Body of pancreas (tissue), 4 donors: Measurements from ENCODE around the gene TMEM185B. TPM values are rescaled to one million over a fixed set of nuclear protein-coding genes. Genes with fewer than 3 reads are reported as not detected.

Experiments
- ATAC-seq: fragments of 150-250 bp; one replicate; pipeline ENCODE4 v1.9.1; 2016
- DNase-seq, 4 donors: peaks; one replicate each; pipeline ENCODE4 v3.0.0-alpha.2; 2019
- H3K27ac ChIP-seq, 4 donors: fragments of 200-600 bp; sonication (generic); 1 replicate in 3 of 4; 2 replicates in 1 of 4; pipeline versions ENCODE4 v1.5.1 to v1.6.1; 2016 to 2019; ENCODE audit warnings: mild to moderate bottlenecking in 1 of 4, mixed read lengths in 1 of 4, moderate library complexity in 1 of 4
- H3K27me3 ChIP-seq, 2 donors: fragments of 200-600 bp; sonication (generic); one replicate each; pipeline ENCODE4 v1.6.0; 2016; ENCODE audit warnings: mild to moderate bottlenecking in 1 of 2
- H3K36me3 ChIP-seq, 2 donors: fragments of 200-600 bp; sonication (generic); replicated peaks in 1 of 2; 2 replicates each; pipeline ENCODE4 v1.5.1; 2016; ENCODE audit warnings: low read depth in 2 of 2; ENCODE audit not compliant: insufficient read depth in 1 of 2
- H3K4me1 ChIP-seq: fragments of 200-600 bp; sonication (generic); one replicate; pipeline ENCODE4 v1.6.0; 2016
- H3K4me3 ChIP-seq, 2 donors: fragments of 200-600 bp; sonication (generic); 1 replicate in 1 of 2; 2 replicates in 1 of 2; pipeline ENCODE4 v1.5.1; 2016 to 2019
- H3K9me3 ChIP-seq, 3 donors: fragments of 200-600 bp; sonication (generic); 1 replicate in 2 of 3; 2 replicates in 1 of 3; pipeline ENCODE4 v1.5.1; 2016
- CTCF ChIP-seq, 7 experiments: fragments of 450-650 bp in 4 of 7; fragments of 200-600 bp in 3 of 7; sonication (generic) in 3 of 7; IDR thresholded peaks; one replicate each; pipeline ENCODE4 v1.5.1; 2016 to 2019; ENCODE audit warnings: antibody characterized with exemption in 7 of 7
- POLR2A ChIP-seq, 3 donors: fragments of 450-650 bp; IDR thresholded peaks; one replicate each; pipeline ENCODE4 v1.6.1; 2016; ENCODE audit warnings: antibody characterized with exemption in 3 of 3, mild to moderate bottlenecking in 2 of 3
- WGBS, 2 donors: methylation state at CpG; one replicate each; pipeline ENCODE4 v1.1.5; 2017; 5-methylcytosine and 5-hydroxymethylcytosine counted together
- intact Hi-C: fragments of 100-400 bp; cut with DNase I; formaldehyde crosslinking; loops from one replicate; pipeline ENCODE4 v1.15.1; 2023
- small RNA-seq: library from RNA; depleted of rRNA; stranded (forward); fragments of <200 nt; gene quantifications from one replicate; pipeline ENCODE3, GENCODE V24; 2016
- total RNA-seq, 2 donors: library from RNA; depleted of rRNA; stranded (reverse); fragments of >200 nt; gene quantifications; one replicate each; pipeline ENCODE4 v1.1.0, GENCODE V29; 2016

The TMEM185B gene
- total RNA-seq, 2 donors from 2014 or later: 18.7 to 46.5 TPM

DNA sequence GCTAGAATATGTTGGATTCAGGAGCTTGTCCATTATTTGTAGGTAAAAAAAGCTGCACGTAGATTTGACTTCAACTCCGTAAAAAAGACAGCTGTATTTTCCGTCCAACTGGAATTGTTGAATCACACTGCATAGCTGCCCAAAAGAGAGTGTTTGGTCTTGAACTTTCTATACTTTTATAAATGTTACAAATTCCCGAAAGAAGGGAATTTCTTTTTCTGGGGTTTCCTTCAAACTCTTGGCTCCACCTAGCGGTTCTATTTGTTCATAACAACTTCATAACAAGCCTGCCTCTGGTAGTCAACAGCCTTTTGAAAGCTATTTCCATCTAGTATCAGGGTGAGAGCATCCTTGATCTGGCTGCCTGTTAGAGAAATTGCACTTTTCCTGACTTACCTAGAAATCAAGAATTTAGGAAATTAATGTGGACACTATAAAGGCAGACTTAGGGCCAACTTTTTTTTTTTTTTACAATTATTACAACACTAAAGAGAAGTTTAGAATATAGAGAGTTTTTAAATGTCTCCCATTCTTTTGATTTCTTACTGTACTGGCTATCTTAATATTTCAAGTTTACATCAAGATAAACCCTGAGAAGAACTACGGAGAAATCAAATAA, 48.1 kb downstream of the TMEM185B start:
- H3K4me1 ChIP-seq: no peaks in the 10 kb centered on the region
- no peak overlapping the region for H3K27ac ChIP-seq
- H3K4me3 ChIP-seq: no peak overlapping the region
- ATAC-seq (peak; percentile 51), DNase-seq (peak in 3 of 4 donors; percentile 20 to 53 (median 29))
- H3K27me3 ChIP-seq: no peaks in the 10 kb centered on the region
- TF ChIP-seq POLR2A (IDR thresholded peaks at IDR 0.05) (no peak), CTCF (IDR thresholded peaks at IDR 0.05) (peak; percentile 63 to 75 (median 68))
- 28 to 29% methylated on average over 6 of the region's 6 CpGs for WGBS, 2 donors
- intact Hi-C loops: loop anchor here (5.0 kb wide), 1 partner anchor 473 kb away; no protein-coding TSS in a partner anchor
- peaks cover 0 to 2% of the 10 kb centered on the region in 2 donors for H3K36me3 ChIP-seq
- H3K9me3 ChIP-seq: no peaks in the 10 kb centered on the region

Small RNAs within 50 kb of the gene (small RNA-seq; reads per million reads assigned to genes)
- gene MTND4LP14 (not detected), gene RF00019 (not detected)

Other genes with a start within 250 kb of the TMEM185B start
- gene EPB41L5, start 210.3 kb downstream of the TMEM185B start, total RNA-seq: 10 to 100 TPM; 27.2 to 32.6 TPM
- gene RALB, start 29.5 kb upstream of the TMEM185B start, total RNA-seq: 10 to 100 TPM; 17.8 to 21.3 TPM
- 1 to 10 TPM; 3.6 to 7.9 TPM for gene INHBB, start 122.7 kb upstream of the TMEM185B start, total RNA-seq